SKM-1 treated with dmso at 0.1 percent for 144 hours (cell line): Measurements from ENCODE around the gene PITPNM1.

ENCODE experiments used
- DNase-seq: peaks from one replicate; lab custom pipeline; 2025; ENCODE audit not compliant: unreplicated experiment; lab: John Stamatoyannopoulos, UW

PITPNM1 gene

GRCh38 chr11:67504005-67504949 lies 886 bp downstream of the PITPNM1 start:
- DNase-seq: no peak

GRCh38 chr11:67503119-67504004 lies 1.8 kb downstream of the PITPNM1 start:
- no peak for DNase-seq

- no peak for DNase-seq
These were observed 2.7 kb downstream of the PITPNM1 start for GRCh38 chr11:67502328-67502979.

GRCh38 chr11:67501854-67502253 lies 3.3 kb downstream of the PITPNM1 start:
- no peak for DNase-seq

- DNase-seq: peak; percentile 81
These were observed 4.1 kb downstream of the PITPNM1 start for GRCh38 chr11:67500831-67501715.

GRCh38 chr11:67500484-67500821 lies 4.7 kb downstream of the PITPNM1 start:
- no peak for DNase-seq

GRCh38 chr11:67499808-67500483 lies 5.2 kb downstream of the PITPNM1 start:
- DNase-seq: no peak

GRCh38 chr11:67498544-67498972 lies 6.6 kb downstream of the PITPNM1 start:
- no peak for DNase-seq

- no peak for DNase-seq
These were observed 7.4 kb downstream of the PITPNM1 start for GRCh38 chr11:67497656-67498291.

- DNase-seq: no peak
These were observed 9.1 kb downstream of the PITPNM1 start for GRCh38 chr11:67496113-67496512.

- DNase-seq: no peak
These were observed 9.7 kb downstream of the PITPNM1 start for GRCh38 chr11:67495234-67496005.

GRCh38 chr11:67494371-67495233 lies 10.6 kb downstream of the PITPNM1 start:
- DNase-seq: no peak

GRCh38 chr11:67493548-67494370 lies 11.4 kb downstream of the PITPNM1 start:
- no peak for DNase-seq

GRCh38 chr11:67492801-67493547 lies 12.2 kb downstream of the PITPNM1 start:
- DNase-seq: no peak

GRCh38 chr11:67492069-67492727 lies 13.0 kb downstream of the PITPNM1 start:
- DNase-seq: no peak
